Gastroesophageal sphincter (tissue), 4 donors: Measurements from ENCODE around the gene GSX1. TPM values are rescaled to one million over a fixed set of nuclear protein-coding genes. Genes with fewer than 3 reads are reported as not detected.

Experiments used
- ATAC-seq: fragments of 150-250 bp; one replicate; pipeline ENCODE4 v1.9.1; 2016; ENCODE audit warnings: mild to moderate bottlenecking, moderate library complexity
- H3K27ac ChIP-seq, 4 donors: fragments of 200-600 bp; sonication (generic) in 3 of 4; 1 replicate in 3 of 4; 2 replicates in 1 of 4; pipeline ENCODE4 v1.5.1; 2016 to 2019
- H3K27me3 ChIP-seq: fragments of 200-600 bp; sonication (generic); one replicate; pipeline ENCODE4 v1.5.1; 2019
- H3K36me3 ChIP-seq, 2 donors: fragments of 200-600 bp; sonication (generic); one replicate each; pipeline ENCODE4 v1.5.1; 2019; ENCODE audit warnings: control low read depth in 1 of 2
- H3K4me1 ChIP-seq, 3 donors: fragments of 200-600 bp; sonication (generic); 1 replicate in 2 of 3; 2 replicates in 1 of 3; pipeline ENCODE4 v1.5.1; 2016 to 2019; ENCODE audit warnings: control low read depth in 2 of 3
- H3K4me3 ChIP-seq, 2 donors: fragments of 200-600 bp; sonication (generic); one replicate each; pipeline ENCODE4 v1.5.1; 2019; ENCODE audit warnings: mild to moderate bottlenecking in 1 of 2, moderate library complexity in 1 of 2
- H3K9me3 ChIP-seq, 3 donors: fragments of 200-600 bp; sonication (generic); one replicate each; pipeline ENCODE4 v1.5.1; 2017 to 2019; ENCODE audit warnings: control low read depth in 2 of 3
- EP300 ChIP-seq: sonication (generic); formaldehyde crosslinking; IDR thresholded peaks from one replicate; pipeline ENCODE4 v1.6.1; 2017; ENCODE audit warnings: antibody characterized with exemption, mild to moderate bottlenecking
- POLR2A ChIP-seq, 2 donors: fragments of 450-650 bp; IDR thresholded peaks; one replicate each; pipeline ENCODE4 v1.6.1; 2017; ENCODE audit warnings: antibody characterized with exemption in 2 of 2, mild to moderate bottlenecking in 2 of 2, moderate library complexity in 1 of 2
- POLR2AphosphoS5 ChIP-seq: sonication (generic); formaldehyde crosslinking; IDR thresholded peaks from one replicate; pipeline ENCODE4 v1.6.1; 2017; ENCODE audit warnings: antibody characterized with exemption
- whole genome bisulfite sequencing, 2 donors: methylation state at CpG; one replicate each; pipeline ENCODE4 v1.1.5; 2018; ENCODE audit warnings: low coverage in 1 of 2; 5-methylcytosine and 5-hydroxymethylcytosine counted together
- total RNA-seq, 4 donors: library from RNA; depleted of rRNA; stranded (reverse); fragments of >200 nt; gene quantifications; one replicate each; pipeline ENCODE4 v1.1.0, GENCODE V29; 2016
- TF ChIP-seq, protein P1 (sequence below), 4 experiments: fragments of 200-600 bp in 2 of 4; fragments of 450-650 bp in 2 of 4; sonication (generic) in 1 of 4; IDR thresholded peaks; one replicate each; pipeline ENCODE4 v1.5.1; 2017 to 2019; ENCODE audit warnings: antibody characterized with exemption in 4 of 4, mild to moderate bottlenecking in 2 of 4, moderate library complexity in 2 of 4

GSX1 gene
- total RNA-seq, 4 donors from 2014 or later, result not detected

DNA sequence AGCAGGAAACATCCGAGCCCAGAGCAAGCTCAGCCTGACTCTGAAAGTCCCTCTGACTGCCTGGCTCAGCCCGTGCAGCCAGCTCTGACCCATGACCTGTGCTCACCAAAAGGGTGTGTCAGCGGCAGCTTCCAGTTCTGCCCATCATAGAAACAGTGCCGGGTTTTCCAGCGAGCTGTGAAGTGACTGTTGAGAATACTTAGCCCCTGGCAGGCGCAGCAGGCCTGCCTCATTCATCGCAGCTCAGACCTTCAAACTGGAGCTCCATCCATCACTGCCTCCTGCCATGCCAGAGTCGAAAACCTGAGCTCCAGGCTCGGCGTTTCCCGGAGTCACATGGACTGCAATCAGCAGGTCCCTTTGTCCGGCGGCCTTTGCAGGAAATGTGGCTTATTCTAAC lies 16.3 kb upstream of the GSX1 start:
- no peak for ATAC-seq
- H3K4me3 ChIP-seq, result no peak overlapping the region
- H3K27me3 ChIP-seq, result peaks cover 82% of the 10 kb centered on the region
- 20% methylated on average over 2 of the region's 13 CpGs; no CpG with 5 or more reads in 1 of the 2 donors for WGBS, 2 donors
- H3K4me1 ChIP-seq, result no peaks in the 10 kb centered on the region
- no peaks in the 10 kb centered on the region for H3K36me3 ChIP-seq
- no peaks in the 10 kb centered on the region for H3K9me3 ChIP-seq
- TF ChIP-seq EP300, result no peak
- TF ChIP-seq, protein P1, sequence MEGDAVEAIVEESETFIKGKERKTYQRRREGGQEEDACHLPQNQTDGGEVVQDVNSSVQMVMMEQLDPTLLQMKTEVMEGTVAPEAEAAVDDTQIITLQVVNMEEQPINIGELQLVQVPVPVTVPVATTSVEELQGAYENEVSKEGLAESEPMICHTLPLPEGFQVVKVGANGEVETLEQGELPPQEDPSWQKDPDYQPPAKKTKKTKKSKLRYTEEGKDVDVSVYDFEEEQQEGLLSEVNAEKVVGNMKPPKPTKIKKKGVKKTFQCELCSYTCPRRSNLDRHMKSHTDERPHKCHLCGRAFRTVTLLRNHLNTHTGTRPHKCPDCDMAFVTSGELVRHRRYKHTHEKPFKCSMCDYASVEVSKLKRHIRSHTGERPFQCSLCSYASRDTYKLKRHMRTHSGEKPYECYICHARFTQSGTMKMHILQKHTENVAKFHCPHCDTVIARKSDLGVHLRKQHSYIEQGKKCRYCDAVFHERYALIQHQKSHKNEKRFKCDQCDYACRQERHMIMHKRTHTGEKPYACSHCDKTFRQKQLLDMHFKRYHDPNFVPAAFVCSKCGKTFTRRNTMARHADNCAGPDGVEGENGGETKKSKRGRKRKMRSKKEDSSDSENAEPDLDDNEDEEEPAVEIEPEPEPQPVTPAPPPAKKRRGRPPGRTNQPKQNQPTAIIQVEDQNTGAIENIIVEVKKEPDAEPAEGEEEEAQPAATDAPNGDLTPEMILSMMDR (IDR thresholded peaks at IDR 0.05), result no peak
- H3K27ac ChIP-seq, result no peak overlapping the region

DNA sequence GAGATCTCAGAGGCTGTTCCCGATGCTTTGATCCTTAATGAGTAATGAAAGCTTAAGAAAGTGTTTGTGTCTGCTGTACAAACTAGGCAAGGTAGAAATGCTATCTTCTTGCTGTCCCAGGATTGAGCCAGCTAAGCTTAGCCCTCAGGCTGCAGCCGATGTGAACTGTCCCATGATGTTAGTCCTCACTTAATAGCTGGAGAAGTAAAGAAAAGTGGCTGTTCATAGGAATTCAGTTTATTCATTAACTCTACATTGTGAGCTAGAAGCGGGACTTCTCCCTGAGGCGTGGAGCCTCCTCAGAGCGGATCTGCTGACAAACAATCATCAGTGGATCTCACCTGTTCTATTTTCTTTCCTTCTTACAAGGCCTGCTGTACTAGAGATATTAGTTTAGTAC lies 10.1 kb upstream of the GSX1 start:
- no peaks in the 10 kb centered on the region for H3K36me3 ChIP-seq
- no peak for ATAC-seq
- no peak overlapping the region for H3K27ac ChIP-seq
- no peaks in the 10 kb centered on the region for H3K9me3 ChIP-seq
- peaks cover 66% of the 10 kb centered on the region for H3K27me3 ChIP-seq
- TF ChIP-seq POLR2AphosphoS5 (no peak), EP300 (no peak), POLR2A (IDR thresholded peaks at IDR 0.05) (no peak)
- TF ChIP-seq, protein P1 (IDR thresholded peaks at IDR 0.05), result no peak
- no peaks in the 10 kb centered on the region for H3K4me1 ChIP-seq
- no peak overlapping the region for H3K4me3 ChIP-seq
- WGBS, 2 donors, result 69 to 76% methylated on average over 5 of the region's 5 CpGs

DNA sequence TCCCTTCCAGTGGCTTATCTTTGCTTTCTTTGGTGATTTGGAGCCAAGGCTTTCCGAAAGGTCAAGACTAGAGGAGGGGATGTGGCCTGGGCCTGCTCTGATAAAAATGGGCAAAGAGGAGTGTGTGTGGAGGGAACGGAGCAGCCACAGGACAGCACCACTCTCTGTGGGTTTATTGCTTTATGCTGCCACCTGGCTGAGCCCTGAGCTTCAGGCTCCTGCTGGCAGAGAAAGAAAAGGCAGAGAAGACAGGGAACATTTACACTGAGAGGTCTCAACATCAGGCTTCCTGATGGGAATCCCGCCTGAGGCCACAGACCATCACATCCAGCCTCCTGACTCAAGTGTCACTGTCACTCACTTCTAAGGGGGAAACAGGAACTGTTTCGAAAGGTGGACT lies 9.2 kb upstream of the GSX1 start:
- TF ChIP-seq EP300 (no peak), POLR2A (IDR thresholded peaks at IDR 0.05) (no peak), POLR2AphosphoS5 (no peak)
- TF ChIP-seq, protein P1 (IDR thresholded peaks at IDR 0.05), result peak in 3 of 4 experiments; percentile 26 to 52 (median 42)
- 0 to 24% methylated on average over 1 to 4 of the region's 4 CpGs for WGBS, 2 donors
- no peak overlapping the region for H3K4me3 ChIP-seq
- no peaks in the 10 kb centered on the region for H3K9me3 ChIP-seq
- no peak for ATAC-seq
- no peaks in the 10 kb centered on the region for H3K4me1 ChIP-seq
- peaks cover 67% of the 10 kb centered on the region for H3K27me3 ChIP-seq
- H3K36me3 ChIP-seq, result no peaks in the 10 kb centered on the region
- no peak overlapping the region for H3K27ac ChIP-seq

DNA sequence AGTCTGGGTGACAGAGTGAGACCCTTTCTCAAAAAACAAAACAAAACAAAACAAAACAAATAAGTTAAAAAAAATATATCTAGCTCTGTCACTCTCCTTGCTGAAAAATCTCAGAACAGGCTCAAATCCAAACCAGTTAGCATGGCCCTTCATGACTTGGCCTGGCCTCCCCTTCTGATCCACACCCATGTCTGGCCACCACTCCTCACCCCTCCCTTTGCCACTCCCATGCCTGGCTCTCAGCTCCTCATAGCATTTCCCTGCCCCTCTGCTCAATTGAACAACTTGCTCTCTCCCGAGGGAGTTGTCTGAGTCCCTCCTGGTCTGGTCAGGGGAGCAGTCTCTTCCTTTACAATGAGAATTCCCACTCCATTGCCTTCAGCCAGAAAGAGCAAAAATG lies 4.0 kb upstream of the GSX1 start:
- ATAC-seq, result no peak
- H3K4me3 ChIP-seq, result no peak overlapping the region
- no peak overlapping the region for H3K27ac ChIP-seq
- H3K4me1 ChIP-seq, result peaks cover 0 to 42% (median 35%) of the 10 kb centered on the region in 3 donors
- H3K9me3 ChIP-seq, result no peaks in the 10 kb centered on the region
- no peaks in the 10 kb centered on the region for H3K36me3 ChIP-seq
- 50 to 67% methylated on average over 1 of the region's 1 CpG for WGBS, 2 donors
- H3K27me3 ChIP-seq, result peaks cover 89% of the 10 kb centered on the region
- no peak for TF ChIP-seq POLR2A (IDR thresholded peaks at IDR 0.05)

DNA sequence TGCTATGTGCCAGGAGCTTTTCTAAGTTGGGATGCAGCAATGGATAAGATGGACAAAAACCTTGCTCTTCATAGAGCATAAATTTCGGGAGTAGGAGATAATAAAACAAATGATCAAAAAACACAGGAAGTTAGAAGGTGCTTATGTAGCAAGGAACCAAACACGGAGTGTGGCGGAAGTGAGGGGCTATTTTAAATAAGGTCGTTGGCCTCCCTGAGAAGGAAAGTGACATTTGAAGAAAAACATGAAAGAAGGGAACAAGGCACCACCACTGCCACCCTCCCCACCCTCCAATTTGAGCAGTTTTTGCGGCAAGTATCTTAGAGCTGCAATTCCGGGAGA lies 3.2 kb upstream of the GSX1 start:
- TF ChIP-seq, protein P1 (IDR thresholded peaks at IDR 0.05), result no peak
- 3 to 10% methylated on average over 4 to 6 of the region's 6 CpGs for WGBS, 2 donors
- Histone ChIP-seq H3K36me3 (no peaks in the 10 kb centered on the region), H3K9me3 (no peaks in the 10 kb centered on the region), H3K4me3 (no peak overlapping the region), H3K27me3 (peaks cover 97% of the 10 kb centered on the region), H3K4me1 (peaks cover 0 to 51% (median 35%) of the 10 kb centered on the region in 3 donors), H3K27ac (no peak overlapping the region)
- no peak for ATAC-seq
